SJSA1 (cell line): ENCODE measurements around the gene PKIG. TPM values are rescaled to one million over a fixed set of nuclear protein-coding genes. Genes with fewer than 3 reads are reported as not detected.
"Not testable (repeated sequence)": the region's sequence is repeated elsewhere in the genome, so short reads cannot be mapped to it uniquely, and the experiment has no call there.

Experiments used
- DNase-seq, 2 experiments: peaks; one replicate each; pipeline ENCODE4 v3.0.0-alpha.2; 2015 to 2020; ENCODE audit warnings: low spot score in 2 of 2, low read depth in 1 of 2
- H3K27ac ChIP-seq: fragments of 250-450 bp; sonication (Bioruptor Pico); 2 replicates; pipeline ENCODE4 v1.5.1; 2020; ENCODE audit warnings: mild to moderate bottlenecking, moderate library complexity
- H3K27me3 ChIP-seq: fragments of 250-450 bp; sonication (Bioruptor Pico); replicated peaks from 2 replicates; pipeline ENCODE4 v1.5.1; 2020; ENCODE audit warnings: mild to moderate bottlenecking, moderate library complexity
- H3K36me3 ChIP-seq: fragments of 250-450 bp; sonication (Bioruptor Pico); 2 replicates; pipeline ENCODE4 v1.5.1; 2020; ENCODE audit warnings: mild to moderate bottlenecking
- H3K4me1 ChIP-seq: fragments of 250-450 bp; sonication (Bioruptor Pico); replicated peaks from 2 replicates; pipeline ENCODE4 v1.6.1; 2021; ENCODE audit warnings: mild to moderate bottlenecking
- H3K4me3 ChIP-seq: fragments of 250-450 bp; sonication (Bioruptor Pico); 2 replicates; pipeline ENCODE4 v1.5.1; 2020; ENCODE audit warnings: mild to moderate bottlenecking
- H3K9me3 ChIP-seq: fragments of 250-450 bp; sonication (Bioruptor Pico); replicated peaks from 2 replicates; pipeline ENCODE4 v1.5.1; 2020; ENCODE audit warnings: mild to moderate bottlenecking
- total RNA-seq: library from RNA; depleted of rRNA; stranded (reverse); fragments of >200 nt; shearing (Covaris generic); gene quantifications from 2 replicates; pipeline ENCODE4 v1.2.3, GENCODE V29; 2014

PKIG gene
- total RNA-seq, 1 experiment from 2014 or later = 54.6 TPM

DNA sequence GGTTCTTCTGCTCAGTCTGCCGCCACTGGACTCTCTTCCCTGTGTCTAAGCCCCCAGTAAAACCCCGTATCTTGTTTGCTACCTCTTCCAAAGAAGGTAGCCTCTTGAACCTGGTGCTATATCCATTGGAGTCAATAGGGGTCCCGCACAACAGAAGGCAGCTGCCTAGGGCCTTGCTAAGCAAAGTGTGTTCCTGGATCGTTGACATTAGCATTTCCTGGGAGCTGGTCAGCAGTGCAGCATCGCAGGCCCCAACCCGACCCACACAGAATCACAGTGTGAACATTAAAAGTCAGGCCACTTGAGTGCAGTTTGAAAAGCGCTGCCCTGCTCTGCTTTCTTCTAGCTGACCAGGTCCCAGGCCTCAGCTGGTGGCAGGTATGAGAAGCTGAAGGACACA is 66.2 kb downstream of the PKIG start:
- Histone ChIP-seq H3K27me3 (no peaks in the 10 kb centered on the region), H3K27ac (no peak overlapping the region), H3K9me3 (no peaks in the 10 kb centered on the region; the same call in 1 of the 2 replicates), H3K4me1 (peaks cover 37% of the 10 kb centered on the region), H3K36me3 (no peaks in the 10 kb centered on the region), H3K4me3 (no peak overlapping the region)
- no peak for DNase-seq

DNA sequence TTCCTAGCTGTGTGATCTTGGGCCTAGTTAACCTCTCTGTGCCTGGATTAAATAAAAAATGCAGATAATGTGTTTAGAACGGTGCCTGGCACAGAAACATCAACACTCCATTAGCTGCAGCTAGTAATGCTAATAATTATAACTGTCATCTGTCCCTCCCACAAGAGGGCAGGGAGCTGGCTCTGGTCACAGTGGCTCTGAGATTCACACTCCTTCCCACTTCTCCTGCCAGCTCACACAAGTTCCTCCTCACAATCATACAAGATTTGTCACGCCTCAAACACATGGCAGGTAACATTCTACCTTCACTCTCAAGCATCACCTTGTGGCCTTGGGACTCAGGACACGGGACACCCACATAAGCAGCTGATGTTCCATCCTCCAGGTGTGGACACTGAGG is 66.7 kb downstream of the PKIG start:
- Histone ChIP-seq H3K36me3 (no peaks in the 10 kb centered on the region), H3K9me3 (no peaks in the 10 kb centered on the region; the same call in 1 of the 2 replicates), H3K4me3 (no peak overlapping the region), H3K27me3 (no peaks in the 10 kb centered on the region), H3K4me1 (peaks cover 32% of the 10 kb centered on the region), H3K27ac (no peak overlapping the region)
- DNase-seq = no peak

DNA sequence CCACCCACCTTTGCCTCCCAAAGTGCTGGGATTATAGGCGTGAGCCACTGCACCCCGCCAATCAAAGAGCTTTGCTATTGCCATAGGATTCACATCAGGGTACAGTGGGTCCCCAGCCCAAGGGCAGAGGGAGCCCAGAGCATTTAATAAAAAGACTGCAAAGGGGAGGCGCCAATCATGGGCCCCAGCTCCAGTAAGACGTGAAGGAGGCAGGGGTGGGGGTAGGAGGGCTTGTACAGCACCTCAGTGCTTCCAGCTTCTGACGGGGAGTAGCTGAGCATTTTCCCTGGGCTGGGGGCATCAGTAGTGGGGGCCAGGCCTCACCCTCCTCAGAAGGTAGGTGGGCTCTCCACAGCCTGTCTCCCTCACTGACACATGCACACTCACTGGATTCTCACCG is 67.6 kb downstream of the PKIG start:
- Histone ChIP-seq H3K36me3 (no peaks in the 10 kb centered on the region), H3K4me3 (no peak overlapping the region), H3K4me1 (peaks cover 28% of the 10 kb centered on the region), H3K27ac (no peak overlapping the region), H3K27me3 (no peaks in the 10 kb centered on the region), H3K9me3 (no peaks in the 10 kb centered on the region; the same call in 1 of the 2 replicates)
- no peak for DNase-seq

DNA sequence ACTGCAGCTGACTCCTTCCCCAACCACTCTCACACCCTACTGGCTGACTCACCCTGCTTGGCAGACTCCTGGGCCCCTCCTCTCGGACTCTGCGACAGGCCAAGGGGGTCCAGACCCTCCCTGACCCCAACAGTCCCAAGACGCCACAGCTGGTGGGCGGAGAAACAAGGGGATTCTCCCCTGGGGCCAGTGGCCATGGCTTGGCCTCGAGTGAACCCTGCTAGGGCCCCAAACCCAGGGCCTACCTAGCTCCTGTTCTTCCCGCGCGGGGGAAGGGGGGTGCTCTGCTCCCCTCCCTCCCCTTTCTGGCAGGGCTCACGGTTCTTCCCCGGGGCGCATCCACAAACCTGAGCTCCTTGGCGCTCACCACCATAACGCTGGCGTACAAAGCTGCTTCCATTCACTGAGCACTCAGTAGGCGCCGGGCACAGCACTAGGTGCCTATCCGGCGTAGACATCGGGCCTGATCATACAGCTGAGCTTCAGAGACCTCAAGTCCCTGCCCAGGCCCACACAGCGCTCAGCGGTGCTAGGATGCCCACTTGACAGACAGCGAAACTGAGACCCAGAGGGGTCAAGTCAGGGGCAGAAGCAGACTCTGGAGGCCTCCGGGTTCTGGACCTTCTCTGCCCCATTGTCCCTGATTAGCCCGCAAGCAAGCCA is 68.5 kb downstream of the PKIG start:
- no peaks in the 10 kb centered on the region; the same call in 1 of the 2 replicates for H3K9me3 ChIP-seq
- no peaks in the 10 kb centered on the region for H3K27me3 ChIP-seq
- H3K36me3 ChIP-seq = no peaks in the 10 kb centered on the region
- H3K27ac ChIP-seq = no peak overlapping the region
- peak overlapping the region; percentile 61 for H3K4me3 ChIP-seq
- DNase-seq = no peak
- peaks cover 28% of the 10 kb centered on the region for H3K4me1 ChIP-seq

DNA sequence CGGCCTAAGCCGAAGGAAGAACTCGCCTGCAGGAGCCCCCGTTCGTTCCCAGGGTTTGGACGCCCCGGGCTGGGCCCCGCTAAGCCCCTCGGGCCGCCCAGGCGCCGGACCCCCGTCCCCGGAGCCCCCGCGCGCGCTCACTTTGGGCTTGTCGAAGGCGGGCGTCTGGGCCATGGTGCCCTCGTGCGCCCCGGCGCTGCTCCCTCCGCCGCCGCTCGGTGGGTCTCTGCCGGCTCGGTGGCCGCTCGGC is 69.0 kb downstream of the PKIG start:
- peak overlapping the region; percentile 61 for H3K4me3 ChIP-seq
- no peak for DNase-seq
- H3K36me3 ChIP-seq = no peaks in the 10 kb centered on the region
- peaks cover 24% of the 10 kb centered on the region for H3K4me1 ChIP-seq
- no peaks in the 10 kb centered on the region; the same call in 1 of the 2 replicates for H3K9me3 ChIP-seq
- no peaks in the 10 kb centered on the region for H3K27me3 ChIP-seq
- no peak overlapping the region for H3K27ac ChIP-seq

DNA sequence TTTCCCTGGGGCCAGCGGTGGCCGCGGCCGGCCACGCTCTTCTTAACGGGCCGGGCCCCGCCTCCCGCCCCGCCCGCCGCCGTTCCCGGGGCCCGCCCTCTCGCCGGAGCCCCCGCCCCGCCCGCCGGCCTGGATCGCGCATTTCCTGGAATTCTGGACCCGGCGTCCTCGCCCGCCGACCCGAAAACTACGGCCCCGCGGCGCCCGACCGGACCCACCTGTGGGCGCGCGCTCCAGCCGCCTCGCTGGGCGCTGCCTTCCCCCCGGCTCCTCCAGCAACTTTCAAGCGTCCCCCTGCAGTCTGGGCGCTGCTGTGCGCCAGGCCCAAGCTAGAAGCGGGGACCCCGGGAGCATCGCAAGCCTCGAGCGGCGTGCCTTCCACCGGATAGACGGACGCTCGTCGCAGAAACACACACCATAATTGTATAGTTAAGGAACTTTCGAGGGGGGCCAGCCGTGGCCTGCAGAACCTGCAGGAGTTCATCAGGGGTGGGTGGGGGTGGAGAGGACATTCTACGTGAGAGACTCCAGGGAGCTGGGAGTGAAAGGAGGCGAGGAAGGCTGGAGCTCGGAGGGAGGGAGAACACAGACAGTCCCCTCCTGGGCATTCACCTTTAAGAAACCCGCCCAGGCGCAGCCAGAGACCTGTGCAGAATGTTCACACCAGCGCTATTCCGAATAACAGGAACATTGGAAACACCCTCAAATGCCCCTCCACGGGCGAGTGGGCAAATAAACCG is 69.5 kb downstream of the PKIG start, which contains the start of gene ADA:
ADA (minus strand) TSS at position 16 of the 740 bp plus-strand sequence. CDS start 92 bp downstream, outside the sequence.
- peak; percentile 55 to 66 for DNase-seq
- Histone ChIP-seq H3K27ac (no peak within 1 kb of the TSS), H3K4me3 (peak within 1 kb of the TSS; percentile 61), H3K27me3 (no peaks in the 10 kb centered on the region), H3K4me1 (peaks cover 19% of the 10 kb centered on the region), H3K9me3 (no peaks in the 10 kb centered on the region; the same call in 1 of the 2 replicates), H3K36me3 (no peaks in the 10 kb centered on the region)

DNA sequence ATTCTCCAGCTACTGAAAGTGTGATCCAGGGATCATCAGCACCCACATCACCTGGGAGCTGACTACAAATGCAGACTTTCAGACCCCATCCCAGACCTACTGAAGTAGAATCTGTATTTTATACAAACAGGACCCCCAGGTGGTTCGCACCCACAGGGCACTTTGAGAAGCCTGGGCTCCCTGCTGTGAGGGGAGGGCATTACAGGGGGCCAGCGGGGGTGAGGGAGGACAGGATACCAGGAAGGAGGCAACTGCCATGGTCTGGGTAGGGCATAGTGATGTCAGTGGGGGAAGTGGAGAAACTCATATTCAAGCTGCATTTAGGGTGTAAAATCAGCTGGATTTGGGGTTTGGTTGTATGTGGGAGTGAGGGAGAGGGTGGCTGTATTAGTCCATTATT is 71.2 kb downstream of the PKIG start:
- no peak overlapping the region for H3K27ac ChIP-seq
- H3K4me1 ChIP-seq = peaks cover 13% of the 10 kb centered on the region
- no peak overlapping the region for H3K4me3 ChIP-seq
- no peaks in the 10 kb centered on the region; the same call in 1 of the 2 replicates for H3K9me3 ChIP-seq
- no peaks in the 10 kb centered on the region for H3K27me3 ChIP-seq
- H3K36me3 ChIP-seq = no peaks in the 10 kb centered on the region
- no peak for DNase-seq

DNA sequence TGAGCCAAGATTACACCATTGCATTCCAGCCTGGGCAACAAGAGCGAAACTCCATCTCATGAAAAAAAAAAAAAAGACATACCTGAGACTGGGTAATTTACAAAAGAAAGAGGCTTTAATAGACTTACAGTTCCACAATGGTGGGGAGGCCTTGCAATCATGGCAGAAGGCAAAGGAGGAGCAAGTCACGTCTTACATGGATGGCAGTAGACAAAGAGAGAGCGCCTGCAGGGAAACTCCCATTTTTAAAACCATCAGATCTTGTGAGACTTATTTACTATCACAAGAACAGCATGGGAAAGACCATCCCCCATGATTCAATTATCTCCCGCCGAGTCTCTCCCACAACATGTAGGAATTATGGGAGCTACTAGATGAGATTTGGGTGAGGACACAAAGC is 71.8 kb downstream of the PKIG start:
- not testable (repeated sequence) for H3K4me3 ChIP-seq, H3K36me3 ChIP-seq

DNA sequence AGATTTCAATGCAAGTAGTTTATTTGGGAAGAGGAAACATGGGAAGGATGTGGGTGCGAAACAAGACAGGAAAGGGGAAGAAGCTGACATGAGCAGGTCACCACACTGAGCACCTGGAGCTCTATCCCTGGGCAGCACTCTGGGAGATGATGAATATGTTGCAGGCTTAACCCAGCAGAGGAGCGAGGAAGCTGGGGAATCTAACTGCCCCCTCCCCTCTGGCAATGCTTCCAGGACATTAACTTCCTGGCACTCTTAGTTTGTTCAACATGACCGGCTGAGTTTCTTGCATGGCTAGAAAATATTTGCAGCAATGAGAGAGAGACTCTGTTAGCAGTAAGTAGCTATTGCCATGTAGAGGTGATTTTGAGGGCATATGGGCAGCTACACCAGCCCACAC is 74.1 kb downstream of the PKIG start:
- Histone ChIP-seq H3K4me3 (no peak overlapping the region), H3K27ac (no peak overlapping the region), H3K9me3 (no peaks in the 10 kb centered on the region; the same call in 1 of the 2 replicates), H3K27me3 (no peaks in the 10 kb centered on the region), H3K36me3 (no peaks in the 10 kb centered on the region), H3K4me1 (peaks cover 5% of the 10 kb centered on the region; the same call in 1 of the 2 replicates)
- DNase-seq = no peak

More for the DNA sequence above, 71.8 kb downstream of the PKIG start:
- not testable (repeated sequence) for H3K27ac ChIP-seq, H3K9me3 ChIP-seq, DNase-seq, H3K27me3 ChIP-seq
- H3K4me1 ChIP-seq = peaks cover 13% of the 10 kb centered on the region

DNA sequence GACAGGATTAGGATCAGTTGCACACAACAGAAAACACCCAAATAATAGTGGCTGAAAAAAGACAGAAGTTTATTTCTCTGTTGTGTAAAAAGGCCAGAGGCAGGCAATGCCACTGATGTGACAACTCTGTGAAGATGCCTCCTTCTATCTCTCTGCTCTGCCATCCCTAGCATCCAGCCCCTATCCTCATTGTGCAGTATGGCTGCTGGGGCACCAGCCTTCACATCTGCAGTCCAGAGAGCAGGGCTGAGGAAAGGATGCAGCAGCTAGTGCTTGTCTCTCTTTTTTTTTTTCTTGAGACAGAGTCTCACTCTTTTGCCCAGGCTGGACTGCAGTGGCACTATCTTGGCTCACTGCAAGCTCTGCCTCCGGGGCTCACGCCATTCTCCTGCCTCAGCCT is 75.5 kb downstream of the PKIG start:
- Histone ChIP-seq H3K4me1 (peaks cover 5% of the 10 kb centered on the region; the same call in 1 of the 2 replicates), H3K27ac (no peak overlapping the region), H3K36me3 (no peaks in the 10 kb centered on the region), H3K9me3 (no peaks in the 10 kb centered on the region; the same call in 1 of the 2 replicates), H3K27me3 (no peaks in the 10 kb centered on the region), H3K4me3 (no peak overlapping the region)
- DNase-seq = no peak

DNA sequence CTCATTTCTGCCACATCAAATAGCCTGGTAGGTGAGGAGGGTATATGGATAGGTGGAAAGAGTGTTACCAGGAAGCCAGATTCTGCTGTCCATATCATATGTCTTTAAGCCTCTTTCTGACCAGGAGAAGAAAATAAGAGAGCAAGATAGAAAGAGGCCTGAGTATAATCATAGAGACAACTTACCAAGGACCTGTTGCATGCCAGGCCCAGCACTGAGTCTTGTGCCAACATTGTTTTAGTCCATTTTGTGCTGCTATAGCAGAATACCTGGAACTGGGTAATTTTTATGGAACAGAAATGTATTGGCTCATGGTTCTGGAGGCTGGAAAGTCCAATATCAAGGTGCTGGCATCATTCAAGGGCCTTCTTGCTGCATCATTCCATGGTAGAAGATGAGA is 76.4 kb downstream of the PKIG start:
- H3K27ac ChIP-seq = no peak overlapping the region

DNA sequence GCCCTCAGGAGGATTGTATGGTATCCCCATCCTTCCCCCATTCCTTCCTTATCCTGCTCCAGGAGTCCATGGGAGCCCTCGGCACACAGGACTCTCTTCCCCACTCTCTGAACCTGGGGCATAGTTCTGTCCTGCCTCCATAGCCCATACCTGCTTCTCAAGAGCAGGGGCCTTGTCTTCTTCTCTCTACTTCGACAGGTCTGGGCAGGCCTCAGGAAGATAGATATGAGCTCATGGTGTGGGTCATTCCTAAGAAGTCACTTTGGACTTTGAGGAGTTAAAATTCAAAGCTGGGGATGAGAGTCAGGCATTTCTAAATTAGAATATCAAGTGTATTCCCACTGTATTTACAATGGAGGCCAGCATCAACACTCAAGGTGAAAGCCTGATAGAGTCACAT is 77.6 kb downstream of the PKIG start:
- Histone ChIP-seq H3K9me3 (no peaks in the 10 kb centered on the region), H3K27me3 (no peaks in the 10 kb centered on the region), H3K36me3 (no peaks in the 10 kb centered on the region)

More for the DNA sequence above, 76.4 kb downstream of the PKIG start:
- Histone ChIP-seq H3K4me1 (no peaks in the 10 kb centered on the region), H3K9me3 (no peaks in the 10 kb centered on the region), H3K27me3 (no peaks in the 10 kb centered on the region), H3K36me3 (no peaks in the 10 kb centered on the region), H3K4me3 (no peak overlapping the region)
- DNase-seq = no peak

DNA sequence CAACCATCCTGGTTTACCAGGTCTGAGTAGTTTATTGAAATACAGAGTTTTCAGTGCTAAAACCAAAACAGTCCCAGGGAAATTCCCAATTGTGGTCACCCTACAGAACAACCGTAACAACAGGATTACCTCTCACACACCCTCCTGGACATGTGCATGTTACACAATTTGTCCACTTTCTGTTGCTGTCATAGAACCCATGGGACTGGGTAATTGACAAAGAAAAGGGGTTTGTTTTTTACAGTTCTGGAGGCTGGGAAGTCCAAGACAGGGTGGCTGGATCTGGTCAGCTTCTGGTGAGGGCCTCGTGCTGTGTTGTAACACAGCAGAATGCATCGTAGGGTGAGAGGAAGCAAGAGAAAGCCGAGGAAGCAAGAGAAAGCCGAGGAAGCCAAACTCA is 78.2 kb downstream of the PKIG start:
- H3K9me3 ChIP-seq = no peaks in the 10 kb centered on the region
- H3K27me3 ChIP-seq = no peaks in the 10 kb centered on the region
- no peak overlapping the region for H3K27ac ChIP-seq
- no peak overlapping the region for H3K4me3 ChIP-seq
- H3K36me3 ChIP-seq = no peaks in the 10 kb centered on the region
- no peaks in the 10 kb centered on the region for H3K4me1 ChIP-seq
- no peak for DNase-seq

More for the DNA sequence above, 77.6 kb downstream of the PKIG start:
- Histone ChIP-seq H3K4me3 (no peak overlapping the region), H3K4me1 (no peaks in the 10 kb centered on the region), H3K27ac (no peak overlapping the region)
- DNase-seq = no peak

DNA sequence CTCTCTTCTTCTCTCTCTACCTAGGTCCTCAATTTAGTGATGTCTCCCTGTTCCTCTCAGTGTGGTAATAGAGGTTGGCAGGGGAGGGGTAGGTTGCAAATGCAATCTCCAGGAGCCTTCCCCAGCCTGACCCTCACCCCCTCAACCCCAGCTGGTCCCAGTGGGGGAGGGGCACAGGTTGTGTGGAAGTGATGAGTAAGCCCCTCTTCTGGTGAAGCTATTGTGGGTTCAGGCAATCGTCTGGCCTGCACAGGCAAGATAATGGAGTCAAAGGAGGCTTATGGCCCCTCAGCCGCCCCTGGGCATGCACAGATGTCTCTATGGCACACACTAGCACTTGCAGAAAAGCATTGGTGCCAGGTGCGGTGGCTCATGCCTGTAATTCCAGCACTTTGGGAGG is 79.9 kb downstream of the PKIG start:
- Histone ChIP-seq H3K4me1 (no peaks in the 10 kb centered on the region), H3K27me3 (no peaks in the 10 kb centered on the region), H3K27ac (no peak overlapping the region), H3K4me3 (no peak overlapping the region), H3K9me3 (no peaks in the 10 kb centered on the region), H3K36me3 (no peaks in the 10 kb centered on the region)
- no peak for DNase-seq
